HG03175 (cell line): Measurements from ENCODE around the gene KNCN.
A peak's percentile ranks its signal among the peaks of the same experiment; 100 is the strongest.

ENCODE experiments used
- ATAC-seq: cut with Tn5 transposase; IDR thresholded peaks from one replicate; pipeline ENCODE4 v1.9.1; 2021; ENCODE audit warnings: mild to moderate bottlenecking, moderate library complexity; ENCODE audit not compliant: unreplicated experiment

The KNCN gene

DNA sequence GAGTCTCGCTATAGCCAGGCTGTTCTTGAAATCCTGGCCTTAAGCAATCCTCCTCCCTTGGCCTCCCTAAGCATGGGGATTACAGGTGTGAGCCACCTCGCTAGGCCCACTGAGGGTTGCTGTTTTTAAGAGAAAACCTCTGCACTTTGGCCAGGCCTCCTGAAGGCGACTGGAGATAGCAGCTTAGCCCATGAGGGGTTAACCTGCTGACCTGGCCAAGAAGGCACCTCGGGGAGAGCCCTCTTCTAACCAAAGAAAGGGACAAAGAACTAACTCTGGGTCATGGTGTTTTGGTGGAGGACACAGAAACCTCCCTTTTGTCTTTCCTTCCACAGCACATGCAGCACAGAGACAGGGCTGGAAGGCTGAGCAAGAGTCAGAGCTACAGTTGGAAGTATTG is 17.7 kb upstream of the KNCN start:
- no peak for ATAC-seq

DNA sequence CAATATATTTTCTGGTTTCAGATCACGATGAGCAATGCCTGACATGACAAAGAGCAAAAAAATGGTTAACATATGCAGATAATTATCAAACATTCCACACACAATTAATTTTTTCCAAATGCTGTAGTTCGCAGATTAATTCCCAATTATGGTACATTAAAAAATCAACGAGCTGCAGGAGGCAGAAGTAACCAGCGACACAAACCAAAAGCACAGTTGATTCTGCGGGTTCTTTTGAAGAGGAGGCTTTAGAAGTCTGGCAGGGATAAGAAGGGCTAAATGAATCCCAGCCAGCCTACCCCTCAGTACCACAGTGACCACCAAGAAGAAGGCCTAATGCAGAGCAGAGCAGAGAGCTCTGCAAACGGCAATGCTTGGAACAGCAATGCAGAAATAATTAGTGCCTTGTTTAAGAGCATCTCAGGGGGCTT is 17.0 kb upstream of the KNCN start:
- ATAC-seq: no peak

DNA sequence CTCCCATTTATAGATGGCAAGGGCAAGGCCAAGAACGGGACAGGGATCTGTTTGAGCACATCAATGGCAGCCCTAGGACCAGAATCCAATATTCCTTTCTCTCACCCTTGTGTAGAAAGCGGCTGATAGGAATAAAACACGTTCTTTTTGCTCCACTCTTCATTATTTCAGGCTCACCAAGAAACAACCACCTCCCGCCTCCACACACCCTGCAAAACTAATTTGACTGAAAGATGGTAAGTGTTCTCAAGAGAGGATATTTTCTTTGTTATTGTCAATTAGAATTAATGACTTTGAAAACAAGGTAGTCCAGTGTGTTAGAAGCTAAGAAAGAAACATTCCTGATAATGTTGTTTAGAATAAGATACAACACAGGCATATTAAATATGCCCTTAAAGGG is 11.9 kb upstream of the KNCN start:
- no peak for ATAC-seq

DNA sequence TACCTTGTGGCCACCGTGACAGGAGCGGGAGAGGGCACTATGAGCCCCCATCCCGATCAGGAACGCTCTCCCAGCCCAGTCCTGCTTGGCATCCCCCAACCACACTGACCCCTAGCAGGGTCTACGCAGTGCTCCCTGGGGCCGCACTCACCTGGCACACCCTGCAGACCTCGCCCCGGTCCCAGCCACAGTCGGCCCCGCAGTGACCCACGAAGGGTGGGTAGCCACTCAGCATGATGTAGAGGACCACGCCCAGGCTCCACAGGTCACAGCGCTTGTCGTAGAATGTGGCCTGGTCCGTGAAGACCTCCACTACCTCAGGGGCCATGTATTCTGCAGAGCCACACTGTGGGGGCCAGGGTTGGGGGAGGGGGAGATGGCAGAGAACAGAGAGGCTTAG is 11.1 kb upstream of the KNCN start:
- no peak for ATAC-seq

DNA sequence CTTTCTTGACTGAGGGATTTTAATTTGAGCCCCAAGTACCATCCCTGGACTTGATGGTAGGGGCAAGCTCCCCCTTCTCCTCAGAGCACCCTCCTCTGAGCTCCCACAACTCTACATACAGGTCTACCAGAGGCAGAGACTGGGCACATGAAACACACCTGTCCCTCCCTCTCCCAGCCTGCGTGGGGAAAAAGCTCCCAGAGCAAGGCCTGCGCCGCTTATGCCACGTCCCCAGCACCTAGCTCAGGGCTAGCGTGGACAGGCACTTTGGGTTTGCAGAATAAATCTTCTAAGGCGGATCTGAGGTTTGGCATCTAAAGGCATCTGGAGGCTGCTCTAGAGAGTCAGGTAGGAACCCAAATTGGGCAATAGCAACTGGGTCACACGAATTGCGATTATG is 7.5 kb upstream of the KNCN start:
- no peak for ATAC-seq

DNA sequence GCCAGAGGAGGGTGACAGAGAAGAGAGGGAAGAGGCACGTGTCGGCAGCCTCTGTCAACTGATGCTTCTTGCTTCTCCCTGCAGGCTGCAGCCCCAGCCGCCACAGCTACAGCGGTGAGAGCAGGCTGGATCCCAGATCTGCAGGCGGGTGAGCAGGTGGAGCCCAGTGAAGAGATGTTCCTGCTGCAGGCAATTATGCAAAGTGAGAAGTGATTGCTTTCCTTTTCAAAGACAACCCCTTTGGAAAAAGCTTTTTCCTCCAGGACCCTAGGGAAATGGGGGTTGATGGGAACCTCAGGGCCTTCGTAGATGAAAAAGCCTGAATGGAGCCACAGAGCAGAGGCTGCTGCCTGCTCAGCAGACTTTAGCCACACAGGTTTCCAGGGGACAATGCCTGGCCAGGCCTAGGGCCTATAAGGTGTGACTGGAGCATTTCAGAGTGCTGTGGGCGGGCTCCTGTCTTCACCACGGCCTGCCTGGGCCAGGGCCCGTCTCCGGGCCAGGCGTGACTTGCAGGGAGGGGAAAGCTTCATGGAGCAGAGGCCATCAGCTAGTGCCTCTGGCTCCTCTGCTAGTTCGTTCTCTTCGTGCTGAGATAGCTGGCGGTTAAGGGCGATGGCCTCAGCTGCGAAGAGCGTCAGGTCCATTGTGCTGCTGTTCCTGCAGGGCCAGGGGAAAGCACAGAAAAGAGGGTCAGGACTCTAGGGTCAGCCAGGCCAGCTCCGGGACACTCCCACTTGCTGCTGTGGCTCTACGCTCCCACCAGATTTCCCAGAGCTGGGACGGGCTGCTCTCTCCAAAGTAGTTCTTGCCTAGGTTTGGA is 6.9 kb upstream of the KNCN start:
- no peak for ATAC-seq

DNA sequence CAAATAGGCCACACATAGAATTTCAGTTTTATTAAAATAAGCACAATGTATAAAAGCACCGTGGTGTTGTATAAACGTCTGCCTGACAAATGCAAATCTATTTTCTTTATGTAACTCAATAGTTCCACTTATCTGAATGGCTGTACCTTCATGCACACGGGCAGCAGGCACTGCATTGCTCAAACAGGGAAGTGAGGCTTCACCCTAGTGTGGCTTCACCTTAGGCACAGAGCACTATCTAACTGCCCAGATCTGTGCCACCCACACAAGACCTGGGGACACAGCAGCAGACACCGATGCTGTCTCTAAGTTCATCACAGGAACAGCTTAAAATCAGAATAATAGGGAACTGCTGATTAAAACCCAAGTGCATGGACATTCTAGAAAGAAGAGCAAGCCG is 6.0 kb upstream of the KNCN start:
- no peak for ATAC-seq

DNA sequence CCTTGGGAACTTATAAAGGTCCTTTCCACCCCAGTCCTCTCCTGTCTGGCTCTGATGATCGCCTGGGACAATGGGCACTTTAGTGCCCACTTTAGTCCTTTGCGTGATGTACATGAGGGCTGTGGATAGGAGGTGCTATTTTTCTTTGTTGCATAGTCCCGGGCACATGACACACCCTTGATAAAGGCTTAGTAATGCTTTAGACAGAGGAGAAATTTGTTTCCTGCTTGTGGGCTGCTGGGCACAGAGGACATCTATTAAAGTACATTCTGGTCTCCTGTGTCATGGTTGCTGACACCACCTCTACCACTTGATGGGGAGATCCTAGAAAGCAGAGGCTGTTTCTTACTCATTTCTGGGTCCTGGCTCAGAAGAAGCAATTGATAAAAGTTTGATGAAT is 5.4 kb upstream of the KNCN start:
- no peak for ATAC-seq

DNA sequence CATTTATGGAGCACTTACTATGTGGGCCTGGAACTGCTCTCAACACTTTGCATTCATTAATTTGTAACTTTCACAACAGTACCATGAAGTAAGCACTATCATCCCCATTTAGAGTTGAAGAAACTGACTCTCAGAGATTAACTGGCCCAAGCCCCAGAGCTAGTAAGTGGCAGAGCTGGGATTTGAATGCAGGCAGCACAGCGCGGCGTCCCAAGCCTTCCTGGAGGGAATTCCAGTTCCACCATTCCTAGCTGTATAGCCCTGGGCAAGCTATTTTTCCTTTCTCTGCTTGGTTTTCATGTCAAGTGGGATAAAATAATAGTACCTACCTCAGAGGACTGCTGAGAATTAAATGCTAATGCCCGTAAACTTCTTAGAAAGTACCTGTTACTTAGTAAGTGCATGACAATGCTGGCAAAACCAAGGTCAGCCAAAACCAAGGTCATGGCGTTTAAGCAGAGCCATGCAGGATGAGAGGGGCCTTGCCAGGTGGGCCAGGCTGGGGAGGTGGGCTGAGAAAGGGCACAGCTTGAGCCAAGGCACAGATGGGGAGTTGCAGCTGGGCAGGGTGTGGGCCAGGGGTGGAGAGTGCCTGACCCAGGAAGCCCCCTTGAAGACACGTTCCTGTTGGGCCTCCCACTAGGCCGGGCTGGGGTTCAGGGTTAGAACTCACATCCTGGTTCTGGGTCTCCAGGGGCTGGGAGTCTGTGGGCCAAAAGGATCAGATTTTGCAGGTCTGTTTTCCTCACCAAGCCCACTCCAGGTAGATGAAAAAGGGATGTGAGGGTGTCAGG is 4.6 kb upstream of the KNCN start:
- no peak for ATAC-seq

DNA sequence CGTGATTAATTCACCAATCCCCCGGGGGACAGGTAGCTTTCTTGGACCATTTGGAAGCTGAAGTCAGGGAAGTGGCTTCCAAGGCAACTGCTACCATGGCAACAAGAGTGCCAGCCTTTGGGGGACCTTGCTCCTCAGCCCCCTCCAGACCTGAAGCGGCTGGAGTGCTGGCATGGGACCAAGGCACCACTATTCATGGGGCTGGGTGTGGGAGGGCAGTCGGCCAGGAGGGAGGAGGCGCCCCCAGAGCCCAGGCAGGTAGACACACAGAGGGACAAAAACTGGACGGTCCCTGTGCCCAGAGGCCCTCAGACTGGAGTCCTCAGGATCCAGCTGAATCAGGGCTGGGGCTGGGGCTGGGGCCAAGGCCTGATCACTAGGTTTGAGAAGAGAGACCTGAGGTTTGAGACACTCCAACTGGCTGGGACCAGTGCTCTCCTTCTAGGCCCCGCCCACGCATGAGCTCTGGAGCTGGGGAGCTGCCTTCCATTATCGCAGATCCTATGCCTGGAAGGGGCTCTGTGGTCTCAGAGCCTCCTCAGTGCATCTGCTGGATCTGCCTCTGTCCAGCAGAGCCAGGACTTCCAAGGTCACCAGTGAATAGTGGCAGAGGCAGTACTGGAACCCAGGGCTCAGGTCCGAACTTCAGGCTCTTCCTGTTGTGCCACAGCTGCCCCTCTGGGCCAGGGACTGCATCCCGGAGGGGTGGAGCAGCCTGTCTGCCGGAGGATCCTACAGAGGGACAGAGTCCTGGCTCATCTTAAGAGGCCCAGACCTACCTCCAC is 3.3 kb upstream of the KNCN start:
- no peak for ATAC-seq

DNA sequence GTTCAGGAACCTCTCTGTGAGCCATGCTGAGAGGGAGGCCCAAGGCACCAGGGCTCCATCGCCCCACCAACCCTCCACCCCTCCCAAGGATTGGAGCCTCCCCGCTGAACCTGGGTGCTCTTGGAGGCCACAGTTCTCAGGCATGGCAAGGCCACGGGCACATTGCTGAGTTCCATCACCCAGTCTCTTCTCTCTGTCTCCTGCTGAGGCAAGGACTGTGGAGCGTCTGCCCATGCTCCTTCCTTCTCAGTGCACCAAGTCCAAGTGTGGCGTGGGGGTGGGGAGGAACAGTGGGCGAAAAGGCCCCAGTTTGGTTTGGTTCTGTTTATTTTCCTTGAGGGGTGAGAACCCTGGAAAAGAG is 2.8 kb upstream of the KNCN start:
- no peak for ATAC-seq

DNA sequence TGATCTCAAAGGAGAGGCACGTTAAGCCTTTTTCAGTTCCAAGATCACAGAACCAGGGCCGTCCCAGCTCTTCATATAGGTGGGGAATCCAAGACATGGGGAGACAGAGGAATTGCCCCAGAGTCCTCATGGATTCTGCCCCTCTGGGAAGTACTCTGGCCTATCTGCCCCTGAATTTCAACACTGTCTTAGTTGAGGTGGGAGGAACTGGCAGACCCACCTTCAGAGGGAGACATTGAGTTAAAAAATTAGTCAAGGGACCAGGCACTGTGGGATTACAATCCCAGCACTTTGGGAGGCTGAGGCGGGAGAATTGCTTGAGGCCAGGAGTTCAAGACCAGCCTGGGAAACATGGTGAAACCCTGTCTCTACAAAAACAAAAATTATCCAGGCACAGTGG is 2.1 kb upstream of the KNCN start:
- no peak for ATAC-seq

DNA sequence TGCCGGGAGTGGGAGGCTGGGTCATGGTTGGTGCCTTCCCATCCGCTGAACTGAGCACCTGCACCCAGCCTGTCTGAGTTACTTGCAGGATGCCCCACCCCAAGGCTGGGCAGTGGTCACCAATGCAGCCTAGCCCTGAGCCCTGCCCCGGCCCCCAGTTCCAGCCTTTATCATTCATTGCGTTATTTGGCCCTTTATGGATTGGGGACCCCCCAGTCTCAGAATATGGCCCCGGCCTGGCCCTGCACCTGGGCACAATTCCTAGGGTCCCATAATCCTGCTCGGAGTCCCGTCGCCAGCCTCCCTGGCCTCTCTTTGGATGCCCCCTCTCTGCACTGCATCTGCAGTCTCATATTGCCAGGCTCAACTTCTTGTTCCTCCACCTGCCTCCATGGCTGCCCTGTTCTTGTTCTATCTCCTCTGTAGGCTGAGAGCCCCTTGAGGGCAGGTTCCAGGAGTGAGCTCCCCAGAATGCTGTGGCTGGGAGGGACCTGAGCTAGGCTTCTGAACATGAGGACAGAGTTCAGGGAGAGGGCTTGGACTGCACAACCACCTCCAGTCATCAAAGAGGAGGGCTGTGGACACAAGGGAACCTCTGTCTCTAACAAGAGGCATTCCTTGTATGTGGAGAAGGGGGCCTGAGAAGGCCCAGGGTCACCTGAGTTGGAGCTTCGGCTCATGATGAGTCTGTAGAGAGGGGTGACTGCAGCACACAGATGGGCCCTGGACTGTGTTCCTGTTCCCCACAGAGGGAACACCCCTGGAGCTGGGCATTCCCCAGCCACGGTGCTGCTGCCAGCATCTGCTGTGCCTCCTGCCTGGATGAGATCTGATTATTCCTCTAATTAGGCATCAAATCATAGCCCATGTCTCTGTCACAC is 1.1 kb upstream of the KNCN start:
- ATAC-seq: no peak

DNA sequence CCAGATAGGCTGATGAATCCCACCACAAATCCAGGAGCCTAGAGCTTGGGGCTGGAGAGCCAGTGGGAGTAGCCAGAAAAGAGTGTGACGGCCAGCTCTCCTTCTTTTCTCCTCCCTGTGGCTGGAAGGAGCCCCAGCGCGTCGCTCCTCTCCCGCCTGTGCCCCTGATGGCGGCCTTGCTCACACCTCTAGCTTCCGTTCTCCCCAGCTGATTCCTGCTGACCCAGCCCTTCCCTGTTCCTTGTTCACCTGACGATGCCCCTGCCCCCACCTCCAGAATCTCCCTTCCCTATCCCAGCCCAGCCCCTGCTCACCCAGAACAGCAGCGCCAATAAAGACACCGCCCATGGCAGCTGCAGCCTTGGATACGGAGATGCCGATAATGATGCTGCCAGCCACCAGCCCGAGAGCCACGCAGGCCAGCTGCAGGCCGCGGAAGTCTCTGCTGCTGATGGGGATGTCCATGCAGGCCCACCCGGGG is 656 bp downstream of the KNCN start:
- ATAC-seq: no peak

DNA sequence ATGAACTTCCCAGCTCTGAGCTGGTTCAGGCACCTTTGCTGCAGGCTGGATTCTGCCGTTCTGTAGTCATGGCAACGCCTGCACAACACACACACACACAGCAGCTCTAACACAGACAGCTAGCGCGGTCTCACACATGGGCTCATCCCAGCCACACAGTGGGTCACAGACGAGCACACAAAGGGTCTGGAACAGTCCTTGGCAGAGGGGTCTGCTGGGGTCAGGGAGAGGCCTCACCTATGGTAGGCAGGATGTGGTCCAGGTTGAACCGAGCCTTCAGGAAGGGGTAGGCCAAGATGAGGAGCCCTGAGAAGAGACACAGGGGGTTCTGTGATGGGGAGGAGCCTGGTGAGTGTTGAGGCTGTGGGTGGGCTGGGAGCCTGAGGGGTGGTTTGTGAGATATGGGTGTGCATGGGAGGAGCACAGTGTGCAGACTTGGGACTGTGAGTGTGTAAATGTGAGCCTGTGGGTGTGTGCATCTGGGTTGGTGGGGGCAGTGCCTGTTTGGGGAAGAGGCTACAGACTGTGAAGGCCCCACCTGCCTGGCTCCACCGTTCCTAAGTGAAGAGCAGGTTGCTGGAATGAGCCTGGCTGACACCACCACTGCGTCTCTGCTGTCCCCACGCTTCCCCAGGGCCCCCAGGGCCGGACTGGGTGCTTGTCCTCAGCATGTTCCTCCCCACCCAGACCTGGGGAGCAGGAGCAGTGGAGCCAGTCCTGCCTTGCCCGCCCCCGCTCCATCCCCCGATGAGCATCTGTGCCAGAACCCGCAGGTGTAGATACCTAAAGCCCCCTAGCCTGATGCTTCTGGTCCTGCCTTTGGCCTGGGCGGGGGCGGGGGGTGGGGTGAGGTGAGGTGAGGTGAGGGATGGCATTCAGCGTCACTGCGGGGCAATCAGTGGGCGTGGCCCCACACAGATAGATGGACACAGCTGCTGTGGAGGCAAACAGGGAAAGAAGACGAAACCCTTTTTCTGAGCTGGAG is 1.5 kb downstream of the KNCN start:
- peak; percentile 67 for ATAC-seq

DNA sequence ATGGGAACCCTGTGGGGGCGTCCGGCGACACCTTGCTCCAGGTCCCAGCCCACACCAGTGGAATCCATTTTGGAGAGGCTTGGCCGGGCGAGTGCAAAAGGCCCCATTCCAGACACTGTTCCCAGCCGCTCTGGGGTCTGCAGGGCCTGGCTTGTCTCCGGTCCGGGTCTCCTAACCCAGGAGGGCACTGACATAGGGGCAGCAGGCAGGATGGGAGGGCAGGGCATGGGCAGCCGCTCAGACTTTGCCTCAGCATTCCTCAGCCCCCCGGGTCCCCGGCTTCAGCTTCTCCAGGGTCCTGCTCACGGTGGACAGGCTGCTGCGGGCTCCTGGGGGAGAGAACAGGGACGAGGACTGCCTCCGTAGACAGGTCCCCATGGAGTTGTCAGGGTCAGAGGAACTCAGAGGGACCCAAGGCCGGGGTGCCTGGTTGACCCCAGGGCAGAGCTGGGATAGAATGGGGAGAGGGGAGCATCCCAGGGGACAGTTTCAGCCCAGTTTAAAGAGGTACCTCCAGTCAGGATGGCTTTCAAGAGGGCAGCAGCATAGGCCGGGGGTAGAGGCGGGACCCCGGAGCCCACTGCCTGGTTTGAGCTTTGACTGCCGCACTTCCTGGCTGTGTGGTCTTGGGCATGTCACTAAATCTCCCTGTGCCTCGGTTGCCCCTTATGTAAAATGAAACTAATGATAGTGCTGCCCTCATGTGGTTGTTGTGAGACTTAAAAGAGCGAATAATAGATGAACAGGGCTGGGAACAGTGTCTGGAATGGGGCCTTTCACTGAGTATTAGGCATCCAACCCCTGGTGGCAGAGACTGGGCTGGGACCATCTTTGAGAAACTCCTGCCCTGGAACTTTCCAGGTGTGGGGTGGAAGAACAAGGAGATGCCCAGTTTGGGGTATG is 3.7 kb downstream of the KNCN start:
- ATAC-seq: no peak

DNA sequence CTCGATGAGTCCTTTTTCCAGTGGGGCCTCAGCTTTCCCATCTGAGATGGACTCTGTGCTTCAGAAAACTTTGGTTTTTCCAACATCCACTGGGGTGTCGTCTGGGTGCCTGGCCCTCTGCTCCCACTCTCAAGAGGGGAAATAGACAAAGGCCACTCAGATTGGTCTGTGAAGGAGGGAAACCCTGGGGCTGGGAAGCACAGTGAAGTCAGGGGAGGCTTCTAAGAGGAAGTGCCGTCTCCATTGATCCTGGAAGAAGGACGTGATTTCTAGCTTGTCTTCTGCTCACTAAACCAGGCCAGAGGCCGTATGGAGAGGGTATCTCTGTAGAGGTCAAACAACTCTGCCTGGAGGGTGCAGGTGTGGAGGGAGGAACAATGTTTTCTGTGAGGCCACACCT is 5.2 kb downstream of the KNCN start:
- no peak for ATAC-seq

DNA sequence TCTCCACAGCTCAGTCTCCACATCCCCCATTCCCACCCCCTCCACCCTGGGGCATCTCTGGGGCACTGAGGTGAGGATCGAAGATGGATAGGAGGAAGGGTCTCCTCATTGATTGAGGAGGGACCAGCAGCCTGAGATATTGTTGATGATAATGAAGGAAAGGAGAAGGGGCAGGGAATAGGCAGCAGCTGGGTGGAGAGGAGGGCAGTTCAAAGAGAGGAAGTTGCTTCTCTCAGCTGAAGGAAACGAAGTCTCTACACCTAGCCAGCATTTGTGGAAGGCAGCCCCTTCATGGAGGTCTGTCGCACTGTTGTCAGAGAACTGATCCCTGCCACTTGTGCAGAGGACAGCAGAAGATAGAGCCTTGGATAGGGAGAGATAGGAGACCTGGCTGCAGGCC is 5.7 kb downstream of the KNCN start:
- ATAC-seq: no peak
